Neutrophil (primary cell): Measurements from ENCODE around the gene NDUFC2.

Experiments
- H3K27ac ChIP-seq: fragments of 200-600 bp; sonication (generic); 2 replicates; pipeline ENCODE4 v1.5.1; 2016; ENCODE audit warnings: mild to moderate bottlenecking, moderate library complexity
- H3K27me3 ChIP-seq: fragments of 200-600 bp; sonication (generic); 2 replicates; pipeline ENCODE4 v1.6.0; 2016; ENCODE audit warnings: mild to moderate bottlenecking
- H3K36me3 ChIP-seq: fragments of 200-600 bp; sonication (generic); 2 replicates; pipeline ENCODE4 v1.5.1; 2017
- H3K4me1 ChIP-seq, 2 experiments: fragments of 200-600 bp in 1 of 2; sonication (generic) in 1 of 2; 1 replicate in 1 of 2; 2 replicates in 1 of 2; pipeline versions ENCODE4 v1.5.1 to v1.6.1; 2013 to 2016; ENCODE audit warnings: low read depth in 1 of 2, low read length in 1 of 2, mild to moderate bottlenecking in 1 of 2, moderate library complexity in 1 of 2; ENCODE audit not compliant: control insufficient read depth in 1 of 2, insufficient read depth in 1 of 2
- H3K4me3 ChIP-seq, 2 experiments: fragments of 200-600 bp in 1 of 2; sonication (generic) in 1 of 2; 1 replicate in 1 of 2; 2 replicates in 1 of 2; pipeline ENCODE4 v1.5.1; 2013 to 2016; ENCODE audit warnings: low read depth in 1 of 2, low read length in 1 of 2, mild to moderate bottlenecking in 1 of 2, moderate library complexity in 1 of 2
- H3K9me3 ChIP-seq: fragments of 200-600 bp; sonication (generic); 2 replicates; pipeline ENCODE4 v1.5.1; 2016
- CTCF ChIP-seq: fragments of 200-600 bp; sonication (generic); IDR thresholded peaks from 2 replicates; pipeline ENCODE4 v1.5.1; 2016; ENCODE audit warnings: antibody characterized with exemption

The NDUFC2 gene

GRCh38 chr11:78076733-78077403, 2.8 kb downstream of the NDUFC2 start:
- Histone ChIP-seq H3K4me1 (peaks cover 22 to 23% of the 10 kb centered on the region in 2 experiments), H3K36me3 (peaks cover 8% of the 10 kb centered on the region), H3K9me3 (no peaks in the 10 kb centered on the region), H3K4me3 (no peak overlapping the region), H3K27ac (no peak overlapping the region), H3K27me3 (no peaks in the 10 kb centered on the region)
- TF ChIP-seq CTCF, result no peak

- peaks cover 22% of the 10 kb centered on the region for H3K36me3 ChIP-seq
- H3K27ac ChIP-seq, result no peak overlapping the region
- H3K4me1 ChIP-seq, result peaks cover 17 to 18% of the 10 kb centered on the region in 2 experiments
- H3K27me3 ChIP-seq, result no peaks in the 10 kb centered on the region
- TF ChIP-seq CTCF, result no peak
- H3K9me3 ChIP-seq, result no peaks in the 10 kb centered on the region
- H3K4me3 ChIP-seq, result no peak overlapping the region
Observed at GRCh38 chr11:78074756-78075155, 4.9 kb downstream of the NDUFC2 start.

GRCh38 chr11:78072455-78072854, 7.2 kb downstream of the NDUFC2 start:
- no peak overlapping the region for H3K27ac ChIP-seq
- H3K36me3 ChIP-seq, result peaks cover 39% of the 10 kb centered on the region
- peaks cover 0 to under 1% of the 10 kb centered on the region in 2 experiments for H3K4me1 ChIP-seq
- no peak overlapping the region for H3K4me3 ChIP-seq
- no peaks in the 10 kb centered on the region for H3K27me3 ChIP-seq
- TF ChIP-seq CTCF, result no peak
- H3K9me3 ChIP-seq, result no peaks in the 10 kb centered on the region

GRCh38 chr11:78071717-78072116, 7.9 kb downstream of the NDUFC2 start:
- H3K9me3 ChIP-seq, result no peaks in the 10 kb centered on the region
- H3K27ac ChIP-seq, result no peak overlapping the region
- H3K4me3 ChIP-seq, result no peak overlapping the region
- H3K36me3 ChIP-seq, result peaks cover 41% of the 10 kb centered on the region
- TF ChIP-seq CTCF, result no peak
- H3K4me1 ChIP-seq, result no peaks in the 10 kb centered on the region
- H3K27me3 ChIP-seq, result no peaks in the 10 kb centered on the region

GRCh38 chr11:78070621-78071020, 9.0 kb downstream of the NDUFC2 start:
- Histone ChIP-seq H3K9me3 (no peaks in the 10 kb centered on the region), H3K27ac (no peak overlapping the region), H3K36me3 (peaks cover 41% of the 10 kb centered on the region), H3K4me3 (no peak overlapping the region), H3K27me3 (no peaks in the 10 kb centered on the region), H3K4me1 (no peaks in the 10 kb centered on the region)
- TF ChIP-seq CTCF, result no peak
